ENCODE data around the gene SOX6.

DNA sequence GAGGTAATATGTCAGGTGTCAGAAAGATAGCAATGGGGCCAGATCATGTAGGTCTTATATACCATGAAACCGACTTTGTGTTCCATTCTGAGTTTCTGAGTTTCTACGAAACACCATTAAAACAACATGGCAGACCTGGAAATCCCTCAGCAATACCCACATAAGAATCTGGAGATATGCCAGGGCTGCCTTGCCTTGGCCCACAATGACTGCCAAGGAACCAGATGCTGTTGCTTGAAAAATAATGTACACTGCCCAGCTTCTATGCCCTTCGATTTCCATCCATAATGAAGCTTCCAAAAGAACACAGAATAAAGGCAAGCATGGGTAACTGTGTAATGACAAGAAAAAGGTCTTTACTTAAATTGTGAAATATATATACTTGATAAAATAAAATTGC lies 277.4 kb downstream of the SOX6 start:
- TF ChIP-seq, protein P1, sequence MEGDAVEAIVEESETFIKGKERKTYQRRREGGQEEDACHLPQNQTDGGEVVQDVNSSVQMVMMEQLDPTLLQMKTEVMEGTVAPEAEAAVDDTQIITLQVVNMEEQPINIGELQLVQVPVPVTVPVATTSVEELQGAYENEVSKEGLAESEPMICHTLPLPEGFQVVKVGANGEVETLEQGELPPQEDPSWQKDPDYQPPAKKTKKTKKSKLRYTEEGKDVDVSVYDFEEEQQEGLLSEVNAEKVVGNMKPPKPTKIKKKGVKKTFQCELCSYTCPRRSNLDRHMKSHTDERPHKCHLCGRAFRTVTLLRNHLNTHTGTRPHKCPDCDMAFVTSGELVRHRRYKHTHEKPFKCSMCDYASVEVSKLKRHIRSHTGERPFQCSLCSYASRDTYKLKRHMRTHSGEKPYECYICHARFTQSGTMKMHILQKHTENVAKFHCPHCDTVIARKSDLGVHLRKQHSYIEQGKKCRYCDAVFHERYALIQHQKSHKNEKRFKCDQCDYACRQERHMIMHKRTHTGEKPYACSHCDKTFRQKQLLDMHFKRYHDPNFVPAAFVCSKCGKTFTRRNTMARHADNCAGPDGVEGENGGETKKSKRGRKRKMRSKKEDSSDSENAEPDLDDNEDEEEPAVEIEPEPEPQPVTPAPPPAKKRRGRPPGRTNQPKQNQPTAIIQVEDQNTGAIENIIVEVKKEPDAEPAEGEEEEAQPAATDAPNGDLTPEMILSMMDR (IDR thresholded peaks at IDR 0.05; ENCODE audit: low read length): no peak
- TF ChIP-seq EZH2 (optimal IDR thresholded peaks at IDR 0.05; ENCODE audit: low read depth, low read length) (no peak), EZH2phosphoT487 (IDR thresholded peaks at IDR 0.05; ENCODE audit: low read length) (no peak)

All from MM.1S (cell line).